CD4-positive, CD25-positive, alpha-beta regulatory T cell (primary cell): Measurements from ENCODE around the gene BACH2. TPM values are rescaled to one million over a fixed set of nuclear protein-coding genes. Genes with fewer than 3 reads are reported as not detected.
"Not testable (repeated sequence)": the region's sequence is repeated elsewhere in the genome, so short reads cannot be mapped to it uniquely, and the experiment has no call there.

Experiments
- ATAC-seq, 2 donors: fragments of 150-1000 bp; cut with Tn5 transposase; one replicate each; pipeline ENCODE4 v1.10.0; 2021; ENCODE audit warnings: low read depth in 2 of 2, moderate number of reproducible peaks in 2 of 2, moderate library complexity in 1 of 2
- DNase-seq, 3 donors: peaks; one replicate each; pipeline versions ENCODE4 v3.0.0 to v3.0.0-alpha.2; 2012 to 2022; ENCODE audit warnings: mixed read lengths in 1 of 3
- H3K27ac ChIP-seq: one replicate; pipeline ENCODE4 v1.7.0; 2013; ENCODE audit warnings: mild to moderate bottlenecking, low read length; ENCODE audit not compliant: insufficient read depth, poor library complexity, severe bottlenecking
- H3K27me3 ChIP-seq: one replicate; pipeline ENCODE4 v1.7.0; 2013; ENCODE audit warnings: low read length; ENCODE audit not compliant: control insufficient read depth, insufficient read depth
- H3K36me3 ChIP-seq: one replicate; pipeline ENCODE4 v1.7.0; 2013; ENCODE audit warnings: mild to moderate bottlenecking, low read length, moderate library complexity; ENCODE audit not compliant: control insufficient read depth, insufficient read depth
- H3K4me1 ChIP-seq: 2 replicates; pipeline ENCODE4 v1.7.0; 2013; ENCODE audit warnings: mild to moderate bottlenecking, low read length; ENCODE audit not compliant: insufficient read depth, control insufficient read depth, poor library complexity, severe bottlenecking
- H3K4me3 ChIP-seq: one replicate; pipeline ENCODE4 v1.7.0; 2013; ENCODE audit warnings: low read depth, mild to moderate bottlenecking, low read length, moderate library complexity
- H3K9me3 ChIP-seq, 2 experiments: 1 replicate in 1 of 2; 2 replicates in 1 of 2; pipeline ENCODE4 v1.7.0; 2013; ENCODE audit warnings: low read length in 2 of 2, mild to moderate bottlenecking in 1 of 2, moderate library complexity in 1 of 2; ENCODE audit not compliant: control insufficient read depth in 2 of 2
- H3K27ac Mint-ChIP-seq, 3 donors: one replicate each; pipeline ENCODE4 v1.8.0; 2020 to 2022; ENCODE audit warnings: mild to moderate bottlenecking in 3 of 3, mixed read lengths in 3 of 3, moderate library complexity in 2 of 3
- H3K27me3 Mint-ChIP-seq: one replicate; pipeline ENCODE4 v1.8.0; 2022; ENCODE audit warnings: mild to moderate bottlenecking, mixed read lengths
- H3K36me3 Mint-ChIP-seq: one replicate; pipeline ENCODE4 v1.8.0; 2020; ENCODE audit warnings: mixed read lengths
- H3K4me1 Mint-ChIP-seq, 4 donors: one replicate each; pipeline ENCODE4 v1.8.0; 2020 to 2022; ENCODE audit warnings: mixed read lengths in 4 of 4, mild to moderate bottlenecking in 1 of 4
- H3K4me3 Mint-ChIP-seq, 4 donors: one replicate each; pipeline ENCODE4 v1.8.0; 2020 to 2022; ENCODE audit warnings: mild to moderate bottlenecking in 4 of 4, mixed read lengths in 4 of 4, moderate library complexity in 3 of 4
- H3K9me3 Mint-ChIP-seq, 7 donors: one replicate each; pipeline ENCODE4 v1.8.0; 2020 to 2022; ENCODE audit warnings: mixed read lengths in 7 of 7, mild to moderate bottlenecking in 3 of 7, moderate library complexity in 2 of 7
- polyA plus RNA-seq, 4 donors: library from polyadenylated mRNA; unstranded; fragments of 300-500 nt; fragmentation: Illumina TruSeq; gene quantifications; one replicate each; pipeline ENCODE4 v1.2.3, GENCODE V29; 2021
- total RNA-seq: library from RNA; stranded (reverse); gene quantifications from one replicate; pipeline ENCODE4 v1.2.3, GENCODE V29; 2022

Gene BACH2
- total and polyA plus RNA-seq, 5 donors from 2014 or later: 3.8 to 51.3 (median 7.1) TPM

- Mint-ChIP-seq H3K4me1 (peaks cover 9 to 30% (median 23%) of the 10 kb centered on the region in 4 donors), H3K36me3 (peaks cover 9% of the 10 kb centered on the region), H3K9me3 (no peaks in the 10 kb centered on the region), H3K27ac (peak overlapping the region in 1 of 3 donors; percentile 40), H3K27me3 (no peaks in the 10 kb centered on the region), H3K4me3 (no peak overlapping the region)
- DNase-seq (no peak), ATAC-seq (no peak)
- Histone ChIP-seq H3K27me3 (no peaks in the 10 kb centered on the region), H3K27ac (no peak overlapping the region), H3K36me3 (no peaks in the 10 kb centered on the region), H3K9me3 (no peaks in the 10 kb centered on the region), H3K4me3 (no peak overlapping the region), H3K4me1 (no peaks in the 10 kb centered on the region)
These were observed 256.7 kb downstream of the BACH2 start for GRCh38 chr6:90039911-90040310.

GRCh38 chr6:90038961-90039653 lies 257.5 kb downstream of the BACH2 start:
- H3K4me3 ChIP-seq: no peak overlapping the region
- Mint-ChIP-seq H3K27me3 (no peaks in the 10 kb centered on the region), H3K27ac (no peak overlapping the region), H3K36me3 (peaks cover 9% of the 10 kb centered on the region), H3K4me1 (peaks cover 12 to 36% (median 26%) of the 10 kb centered on the region in 4 donors), H3K9me3 (peaks cover 0 to 1% (median 0%) of the 10 kb centered on the region in 7 donors), H3K4me3 (no peak overlapping the region)
- H3K4me1 ChIP-seq: no peaks in the 10 kb centered on the region
- no peaks in the 10 kb centered on the region for H3K27me3 ChIP-seq
- no peaks in the 10 kb centered on the region for H3K36me3 ChIP-seq
- no peaks in the 10 kb centered on the region for H3K9me3 ChIP-seq
- DNase-seq (no peak), ATAC-seq (no peak)
- H3K27ac ChIP-seq: no peak overlapping the region

DNA sequence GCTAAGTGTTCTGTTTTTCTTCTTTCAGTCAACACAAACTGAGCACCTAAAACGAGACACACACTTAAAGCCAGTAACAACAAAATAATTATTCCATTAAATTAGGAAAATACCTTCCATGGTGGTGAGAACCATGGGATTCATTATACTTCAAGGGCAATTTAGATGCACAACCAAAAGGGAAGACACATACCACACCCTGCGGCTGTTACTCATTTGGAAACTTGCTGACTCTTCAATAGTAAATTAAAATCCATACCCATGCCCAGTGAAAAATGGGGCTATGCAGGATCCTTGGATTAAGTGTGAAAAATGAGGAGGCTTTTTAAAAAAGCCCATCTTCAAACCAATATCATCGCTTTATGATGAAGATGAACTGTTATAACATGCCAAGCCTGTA lies 259.7 kb downstream of the BACH2 start:
- DNase-seq (no peak), ATAC-seq (no peak)
- Mint-ChIP-seq H3K27me3 (no peaks in the 10 kb centered on the region), H3K4me1 (peaks cover 12 to 44% (median 29%) of the 10 kb centered on the region in 4 donors), H3K36me3 (peaks cover 9% of the 10 kb centered on the region), H3K27ac (peak overlapping the region in 1 of 3 donors; percentile 59), H3K4me3 (no peak overlapping the region), H3K9me3 (peaks cover 0 to 3% (median 0%) of the 10 kb centered on the region in 7 donors)
- H3K4me1 ChIP-seq: no peaks in the 10 kb centered on the region
- no peaks in the 10 kb centered on the region for H3K9me3 ChIP-seq
- no peaks in the 10 kb centered on the region for H3K36me3 ChIP-seq
- no peak overlapping the region for H3K4me3 ChIP-seq
- H3K27me3 ChIP-seq: no peaks in the 10 kb centered on the region
- no peak overlapping the region for H3K27ac ChIP-seq

DNA sequence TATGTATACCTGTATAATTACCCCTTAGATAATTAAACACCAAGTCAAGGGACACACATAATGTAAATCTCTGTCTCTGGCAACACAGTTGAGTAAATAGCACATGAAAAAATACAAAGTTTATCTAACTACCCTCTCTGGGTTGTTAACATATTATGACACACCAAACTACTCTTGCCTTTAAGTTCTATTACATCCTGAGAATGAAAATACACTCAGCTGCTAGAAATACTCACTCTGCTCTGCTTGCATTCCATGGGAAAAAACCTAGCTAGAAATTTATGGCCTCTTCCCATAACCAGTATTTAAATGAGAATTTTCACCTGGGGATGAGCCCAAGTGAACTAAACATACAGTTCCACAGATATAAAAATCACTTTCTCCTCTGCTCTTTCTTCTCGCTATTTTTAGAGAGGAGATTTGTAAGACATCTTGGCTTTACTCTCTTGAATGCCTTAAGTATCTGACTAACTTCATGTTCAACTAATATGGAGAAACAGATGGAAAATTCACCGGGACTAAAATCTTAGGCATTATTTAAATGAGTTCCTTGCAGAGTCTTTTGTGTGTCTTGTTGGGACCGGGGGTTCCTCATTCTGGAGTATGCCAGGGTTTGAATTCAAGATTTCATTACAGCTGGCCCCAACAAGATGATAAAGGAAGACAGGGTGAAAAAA lies 261.5 kb downstream of the BACH2 start:
- H3K36me3 ChIP-seq: no peaks in the 10 kb centered on the region
- peak overlapping the region; percentile 29 to 57 (median 36) for H3K27ac Mint-ChIP-seq
- H3K9me3 Mint-ChIP-seq: peaks cover 0 to 3% (median 0%) of the 10 kb centered on the region in 7 donors
- ATAC-seq (no peak), DNase-seq (no peak)
- H3K9me3 ChIP-seq: no peaks in the 10 kb centered on the region
- H3K27me3 Mint-ChIP-seq: no peaks in the 10 kb centered on the region
- H3K36me3 Mint-ChIP-seq: peaks cover 9% of the 10 kb centered on the region
- H3K4me1 Mint-ChIP-seq: peaks cover 12 to 47% (median 30%) of the 10 kb centered on the region in 4 donors
- no peaks in the 10 kb centered on the region for H3K27me3 ChIP-seq
- H3K4me3 ChIP-seq: no peak overlapping the region
- no peak overlapping the region for H3K27ac ChIP-seq
- no peaks in the 10 kb centered on the region for H3K4me1 ChIP-seq
- peak overlapping the region in 1 of 4 donors; percentile 87 for H3K4me3 Mint-ChIP-seq

DNA sequence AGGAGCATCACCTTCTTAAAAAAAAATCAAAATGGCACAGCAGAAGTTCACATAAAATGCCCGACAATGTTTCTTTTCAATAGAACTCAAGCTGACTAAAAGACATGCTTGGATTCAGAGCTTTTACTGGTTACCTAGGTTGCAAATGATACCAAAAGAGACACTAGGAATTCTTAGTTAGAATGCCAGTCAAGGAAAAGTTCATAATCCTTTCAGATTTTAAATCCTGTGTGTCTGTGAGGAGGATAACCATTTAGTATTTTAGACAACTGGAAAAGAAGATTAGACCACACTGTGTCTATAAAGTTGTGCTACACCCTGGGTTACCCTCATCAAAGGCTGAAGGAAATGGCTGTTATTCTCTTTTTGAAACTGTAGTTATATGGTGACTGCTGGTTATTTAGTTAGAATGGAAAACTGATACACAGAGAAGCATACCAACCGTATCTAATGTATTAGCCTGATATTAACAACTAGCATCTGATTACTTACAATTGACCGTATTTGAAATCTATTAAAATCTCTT lies 262.8 kb downstream of the BACH2 start:
- H3K27ac Mint-ChIP-seq: peak overlapping the region in 1 of 3 donors; percentile 74
- DNase-seq: peak in 1 of 3 donors; percentile 26
- no peak overlapping the region for H3K4me3 Mint-ChIP-seq

DNA sequence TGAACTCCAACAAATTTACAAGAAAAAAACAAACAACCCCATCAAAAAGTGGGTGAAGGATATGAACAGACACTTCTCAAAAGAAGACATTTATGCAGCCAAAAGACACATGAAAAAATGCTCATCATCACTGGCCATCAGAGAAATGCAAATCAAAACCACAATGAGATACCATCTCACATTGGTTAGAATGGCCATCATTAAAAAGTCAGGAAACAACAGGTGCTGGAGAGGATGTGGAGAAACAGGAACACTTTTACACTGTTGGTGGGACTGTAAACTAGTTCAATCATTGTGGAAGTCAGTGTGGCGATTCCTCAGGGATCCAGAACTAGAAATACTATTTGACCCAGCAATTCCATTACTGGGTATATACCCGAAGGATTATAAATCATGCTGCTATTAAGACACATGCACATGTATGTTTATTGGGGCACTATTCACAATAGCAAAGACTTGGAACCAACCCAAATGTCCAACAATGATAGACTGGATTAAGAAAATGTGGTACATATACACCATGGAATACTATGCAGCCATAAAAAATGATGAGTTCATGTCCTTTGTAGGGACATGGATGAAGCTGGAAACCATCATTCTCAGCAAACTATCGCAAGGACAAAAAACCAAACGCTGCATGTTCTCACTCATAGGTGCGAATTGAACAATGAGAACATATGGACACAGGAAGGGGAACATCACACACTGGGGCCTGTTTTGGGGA lies 264.0 kb downstream of the BACH2 start:
- peaks cover 21 to 68% (median 36%) of the 10 kb centered on the region in 4 donors for H3K4me1 Mint-ChIP-seq
- not testable (repeated sequence) for H3K27ac Mint-ChIP-seq

More for the DNA sequence above, 262.8 kb downstream of the BACH2 start:
- H3K27me3 ChIP-seq: no peaks in the 10 kb centered on the region
- Mint-ChIP-seq H3K4me1 (peaks cover 16 to 61% (median 36%) of the 10 kb centered on the region in 4 donors), H3K27me3 (peaks cover 3% of the 10 kb centered on the region), H3K36me3 (peaks cover 10% of the 10 kb centered on the region), H3K9me3 (peaks cover 0 to 3% (median 0%) of the 10 kb centered on the region in 7 donors)
- H3K4me1 ChIP-seq: peaks cover 9% of the 10 kb centered on the region
- no peak for ATAC-seq
- no peak overlapping the region for H3K27ac ChIP-seq
- no peaks in the 10 kb centered on the region for H3K9me3 ChIP-seq
- H3K36me3 ChIP-seq: no peaks in the 10 kb centered on the region
- no peak overlapping the region for H3K4me3 ChIP-seq

GRCh38 chr6:90028995-90029635 lies 267.5 kb downstream of the BACH2 start:
- peaks cover 16% of the 10 kb centered on the region for H3K36me3 Mint-ChIP-seq
- Histone ChIP-seq H3K4me3 (no peak overlapping the region), H3K27me3 (no peaks in the 10 kb centered on the region), H3K4me1 (peaks cover 18% of the 10 kb centered on the region), H3K9me3 (no peaks in the 10 kb centered on the region), H3K36me3 (no peaks in the 10 kb centered on the region), H3K27ac (no peak overlapping the region)
- ATAC-seq (no peak), DNase-seq (peak in 1 of 3 donors; percentile 21)
- peak overlapping the region in 2 of 4 donors; percentile 50 to 56 for H3K4me3 Mint-ChIP-seq
- peak overlapping the region; percentile 10 to 67 (median 38) for H3K27ac Mint-ChIP-seq
- H3K9me3 Mint-ChIP-seq: peaks cover 0 to 3% (median 0%) of the 10 kb centered on the region in 7 donors
- peaks cover 4% of the 10 kb centered on the region for H3K27me3 Mint-ChIP-seq
- peaks cover 16 to 66% (median 33%) of the 10 kb centered on the region in 4 donors for H3K4me1 Mint-ChIP-seq

More for the DNA sequence above, 264.0 kb downstream of the BACH2 start:
- ATAC-seq, H3K36me3 Mint-ChIP-seq, H3K9me3 Mint-ChIP-seq, DNase-seq, H3K27ac ChIP-seq, H3K27me3 Mint-ChIP-seq, H3K4me3 ChIP-seq, H3K27me3 ChIP-seq, H3K36me3 ChIP-seq, H3K9me3 ChIP-seq, H3K4me1 ChIP-seq: not testable (repeated sequence)
- peak overlapping the region in 1 of 4 donors; percentile 52 for H3K4me3 Mint-ChIP-seq
